GM23338 (cell line): ENCODE data around the gene ST8SIA4. TPM values are rescaled to one million over a fixed set of nuclear protein-coding genes. Genes with fewer than 3 reads are reported as not detected.
A peak's percentile ranks its signal among the peaks of the same experiment; 100 is the strongest.

Source experiments
- ATAC-seq: fragments of 200-7000 bp; cut with Tn5 transposase; 3 replicates; pipeline ENCODE4 v1.9.1; 2020
- DNase-seq: peaks from one replicate; pipeline ENCODE4 v3.0.0-alpha.2; 2015; ENCODE audit warnings: low spot score
- H2AFZ ChIP-seq: fragments of 200-600 bp; sonication (generic); 2 replicates; pipeline ENCODE4 v1.8.0; 2016; ENCODE audit warnings: antibody characterized with exemption, mild to moderate bottlenecking, moderate library complexity
- H3F3A ChIP-seq: fragments of 200-600 bp; sonication (generic); replicated peaks from 2 replicates; pipeline ENCODE4 v1.8.0; 2017; ENCODE audit warnings: antibody characterized with exemption, mixed run types, low read depth
- H3K27ac ChIP-seq: fragments of 200-600 bp; sonication (generic); 2 replicates; pipeline ENCODE4 v1.6.1; 2016; ENCODE audit warnings: low read depth
- H3K27me3 ChIP-seq: fragments of 200-600 bp; sonication (generic); 2 replicates; pipeline ENCODE4 v1.8.0; 2016; ENCODE audit warnings: mild to moderate bottlenecking, mixed run types, moderate library complexity; ENCODE audit not compliant: insufficient read depth
- H3K36me3 ChIP-seq: fragments of 200-600 bp; sonication (generic); 2 replicates; pipeline ENCODE4 v1.8.0; 2016; ENCODE audit warnings: mild to moderate bottlenecking; ENCODE audit not compliant: insufficient read depth
- H3K4me1 ChIP-seq: fragments of 200-600 bp; sonication (generic); 2 replicates; pipeline ENCODE4 v1.8.0; 2016; ENCODE audit warnings: mild to moderate bottlenecking, moderate library complexity; ENCODE audit not compliant: insufficient read depth
- H3K4me2 ChIP-seq: fragments of 200-600 bp; sonication (generic); 2 replicates; pipeline ENCODE4 v1.7.1; 2017; ENCODE audit warnings: mixed run types
- H3K4me3 ChIP-seq: fragments of 200-600 bp; sonication (generic); 2 replicates; pipeline ENCODE4 v1.6.1; 2016; ENCODE audit warnings: mixed run types
- H3K79me2 ChIP-seq: fragments of 200-600 bp; sonication (generic); replicated peaks from 2 replicates; pipeline ENCODE4 v1.8.0; 2017; ENCODE audit warnings: mild to moderate bottlenecking; ENCODE audit not compliant: insufficient read depth
- H3K9me2 ChIP-seq: fragments of 200-600 bp; sonication (generic); 2 replicates; pipeline ENCODE4 v1.8.0; 2017; ENCODE audit not compliant: insufficient read depth
- H4K20me1 ChIP-seq: fragments of 200-600 bp; sonication (generic); replicated peaks from 2 replicates; pipeline ENCODE4 v1.8.0; 2017; ENCODE audit warnings: mild to moderate bottlenecking; ENCODE audit not compliant: insufficient read depth
- H3K27ac Mint-ChIP-seq: 2 replicates; pipeline ENCODE4 v1.8.0; 2020; ENCODE audit warnings: inconsistent platforms, mild to moderate bottlenecking, moderate library complexity, mixed read lengths
- H3K27me3 Mint-ChIP-seq: 3 replicates; pipeline ENCODE4 v1.8.0; 2022; ENCODE audit warnings: low read depth, mild to moderate bottlenecking, moderate library complexity, mixed read lengths, inconsistent platforms; ENCODE audit not compliant: insufficient read depth, poor library complexity
- H3K36me3 Mint-ChIP-seq: 3 replicates; pipeline ENCODE4 v1.8.0; 2021; ENCODE audit warnings: low read depth, mild to moderate bottlenecking, inconsistent platforms, moderate library complexity, mixed read lengths
- H3K4me1 Mint-ChIP-seq: 3 replicates; pipeline ENCODE4 v1.8.0; 2020; ENCODE audit warnings: mild to moderate bottlenecking, inconsistent platforms, mixed read lengths
- H3K4me3 Mint-ChIP-seq: 3 replicates; pipeline ENCODE4 v1.8.0; 2021; ENCODE audit warnings: moderate library complexity, mild to moderate bottlenecking, inconsistent platforms, mixed read lengths
- H3K9me3 Mint-ChIP-seq: 3 replicates; pipeline ENCODE4 v1.8.0; 2020; ENCODE audit warnings: moderate library complexity, mild to moderate bottlenecking, inconsistent platforms, mixed read lengths
- CREB1 ChIP-seq: fragments of 250-450 bp; sonication (Bioruptor Pico); IDR thresholded peaks from 2 replicates; pipeline ENCODE4 v1.5.0; 2020; ENCODE audit warnings: low read depth, mild to moderate bottlenecking, moderate library complexity
- CTCF ChIP-seq, 2 experiments: fragments of 200-600 bp in 1 of 2; sonication (generic) in 1 of 2; conservative IDR thresholded peaks; 2 replicates each; pipeline versions ENCODE4 v1.5.1 to v1.6.1; 2016 to 2017; ENCODE audit warnings: antibody characterized with exemption in 2 of 2, low read depth in 2 of 2, mild to moderate bottlenecking in 2 of 2, moderate library complexity in 1 of 2
- EZH2 ChIP-seq: fragments of 200-600 bp; sonication (generic); IDR thresholded peaks from one replicate; pipeline ENCODE4 v1.8.0; 2017; ENCODE audit warnings: antibody characterized with exemption, mild to moderate bottlenecking, low read depth; ENCODE audit not compliant: unreplicated experiment
- EZH2phosphoT487 ChIP-seq: fragments of 200-600 bp; sonication (generic); IDR thresholded peaks from one replicate; pipeline ENCODE4 v1.8.1; 2018; ENCODE audit warnings: antibody characterized with exemption; ENCODE audit not compliant: unreplicated experiment
- NANOG ChIP-seq: IDR thresholded peaks from 2 replicates; pipeline ENCODE4 v1.6.1; 2016; ENCODE audit warnings: antibody characterized with exemption, borderline replicate concordance
- STAT1 ChIP-seq: IDR thresholded peaks from one replicate; pipeline ENCODE4 v1.6.1; 2016; ENCODE audit warnings: antibody characterized with exemption; ENCODE audit not compliant: unreplicated experiment
- ZNF462 ChIP-seq: fragments of 250-450 bp; sonication (Bioruptor Pico); IDR thresholded peaks from 2 replicates; pipeline ENCODE4 v1.5.0; 2020; ENCODE audit warnings: mild to moderate bottlenecking, moderate library complexity
- polyA plus RNA-seq: library from polyadenylated mRNA; unstranded; fragments of >200 nt; fragmentation: Nextera tagmentation; extraction: Ambion mirVana; gene quantifications from 2 replicates; pipeline ENCODE4 v1.2.1, GENCODE V29; 2016
- total RNA-seq: library from RNA; depleted of rRNA; stranded (reverse); fragments of >200 nt; shearing (Covaris generic); gene quantifications from 2 replicates; pipeline ENCODE4 v1.2.3, GENCODE V29; 2014

ST8SIA4 gene
- total and polyA plus RNA-seq, 2 experiments from 2014 or later = 0.11 to 0.28 TPM

DNA sequence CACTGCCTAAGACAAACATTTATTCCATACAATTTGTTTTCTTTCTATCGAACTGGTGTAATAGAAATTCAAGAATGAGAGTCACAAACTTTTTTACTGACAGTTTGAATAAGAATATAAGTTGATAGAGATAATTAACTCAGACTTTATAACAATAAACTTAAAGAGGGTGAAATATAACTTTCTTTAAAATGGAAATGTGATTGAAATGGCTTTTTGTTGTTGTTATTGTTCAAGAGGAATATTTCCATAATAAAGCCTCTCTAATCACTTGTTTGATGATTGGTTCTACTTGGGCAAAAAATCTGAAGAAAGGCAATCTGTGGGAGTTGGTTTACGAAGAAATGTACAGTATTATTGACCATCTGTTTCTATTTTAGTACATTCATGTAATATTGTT, 79.3 kb downstream of the ST8SIA4 start:
- ATAC-seq (no peak), DNase-seq (no peak)
- Histone ChIP-seq H3K36me3 (no peaks in the 10 kb centered on the region), H3F3A (no peaks in the 10 kb centered on the region), H3K27me3 (no peaks in the 10 kb centered on the region), H3K4me3 (no peak overlapping the region), H4K20me1 (no peaks in the 10 kb centered on the region), H3K4me1 (peaks cover 18% of the 10 kb centered on the region), H3K9me2 (no peaks in the 10 kb centered on the region), H3K79me2 (no peaks in the 10 kb centered on the region), H3K4me2 (peak overlapping the region; percentile 24; the same call in 1 of the 2 replicates), H2AFZ (no peak overlapping the region), H3K27ac (no peak overlapping the region)
- Mint-ChIP-seq H3K27ac (no peak overlapping the region), H3K9me3 (no peaks in the 10 kb centered on the region), H3K27me3 (no peaks in the 10 kb centered on the region), H3K36me3 (no peaks in the 10 kb centered on the region), H3K4me1 (peaks cover 22% of the 10 kb centered on the region; the same call in 2 of the 3 replicates), H3K4me3 (no peak overlapping the region)
- no peak for TF ChIP-seq CREB1 (CRISPR knock-in tag)
- no peak for TF ChIP-seq EZH2phosphoT487
- TF ChIP-seq STAT1 = no peak
- TF ChIP-seq NANOG = peak; percentile 58; the same call in 1 of the 2 replicates
- TF ChIP-seq EZH2 = no peak
- no peak for TF ChIP-seq ZNF462 (CRISPR knock-in tag)
- no peak for TF ChIP-seq CTCF (conservative IDR thresholded peaks at IDR 0.05; ENCODE audit: low read depth in 2 of 2)
